ENCODE results near the gene ASS1. TPM values are rescaled to one million over a fixed set of nuclear protein-coding genes. Genes with fewer than 3 reads are reported as not detected.

The ASS1 gene
- total and polyA plus RNA-seq, 12 donors = 27.4 to 147 (median 53.3) TPM

GRCh38 chr9:130470950-130471349 is 26.2 kb downstream of the ASS1 start:
- H3K27ac ChIP-seq = no peak overlapping the region
- 90 to 93% methylated on average over 12 of the region's 12 CpGs for WGBS, 2 donors
- no peak overlapping the region for H3K4me3 ChIP-seq
- ATAC-seq (no peak), DNase-seq (no peak)
- H3K27me3 ChIP-seq = peaks cover 0 to 32% (median 0%) of the 10 kb centered on the region in 7 donors
- H3K36me3 ChIP-seq = peaks cover 0 to 72% (median 5%) of the 10 kb centered on the region in 9 donors
- H3K4me1 ChIP-seq = no peaks in the 10 kb centered on the region
- no peaks in the 10 kb centered on the region for H3K9me3 ChIP-seq
- TF ChIP-seq CTCF (IDR thresholded peaks at IDR 0.05) = no peak
- intact Hi-C loops (cut with DNase I) = loop anchor here in 1 of 10 donors (10.0 kb wide), 1 partner anchor 56 kb away; no protein-coding TSS in a partner anchor

- Histone ChIP-seq H3K9me3 (no peaks in the 10 kb centered on the region), H3K27ac (no peak overlapping the region), H3K4me1 (no peaks in the 10 kb centered on the region), H3K36me3 (peaks cover 0 to 72% (median 5%) of the 10 kb centered on the region in 9 donors), H3K27me3 (peaks cover 0 to 26% (median 0%) of the 10 kb centered on the region in 7 donors), H3K4me3 (no peak overlapping the region)
- ATAC-seq (no peak), DNase-seq (no peak)
- intact Hi-C loops (cut with DNase I) = loop anchor here in 1 of 10 donors (10.0 kb wide), 1 partner anchor 57 kb away; no protein-coding TSS in a partner anchor
- no peak for TF ChIP-seq CTCF (IDR thresholded peaks at IDR 0.05)
- WGBS, 2 donors = 75 to 76% methylated on average over 20 of the region's 20 CpGs
These were observed 26.8 kb downstream of the ASS1 start for GRCh38 chr9:130471411-130472183.

- Histone ChIP-seq H3K27ac (no peak overlapping the region), H3K36me3 (peaks cover 0 to 74% (median 11%) of the 10 kb centered on the region in 9 donors), H3K4me3 (no peak overlapping the region), H3K27me3 (peaks cover 0 to 19% (median 0%) of the 10 kb centered on the region in 7 donors), H3K4me1 (no peaks in the 10 kb centered on the region), H3K9me3 (no peaks in the 10 kb centered on the region)
- intact Hi-C loops (cut with DNase I) = loop anchor here in 1 of 10 donors (10.0 kb wide), 1 partner anchor 57 kb away; no protein-coding TSS in a partner anchor
- no peak for TF ChIP-seq CTCF (IDR thresholded peaks at IDR 0.05)
- 85 to 88% methylated on average over 19 of the region's 19 CpGs for WGBS, 2 donors
- no peak for DNase-seq
- ATAC-seq = no peak
These were observed 27.5 kb downstream of the ASS1 start for GRCh38 chr9:130472184-130472705.

GRCh38 chr9:130473009-130473408 is 28.2 kb downstream of the ASS1 start:
- DNase-seq = no peak
- 95 to 96% methylated on average over 6 of the region's 6 CpGs for WGBS, 2 donors
- Histone ChIP-seq H3K4me3 (no peak overlapping the region), H3K4me1 (no peaks in the 10 kb centered on the region), H3K27me3 (peaks cover 0 to 11% (median 0%) of the 10 kb centered on the region in 7 donors), H3K9me3 (no peaks in the 10 kb centered on the region), H3K36me3 (peaks cover 0 to 73% (median 11%) of the 10 kb centered on the region in 9 donors), H3K27ac (no peak overlapping the region)
- intact Hi-C loops (cut with DNase I) = loop anchor here in 1 of 10 donors (10.0 kb wide), 1 partner anchor 58 kb away; no protein-coding TSS in a partner anchor
- TF ChIP-seq CTCF (IDR thresholded peaks at IDR 0.05) = no peak
- ATAC-seq = no peak
